MCF 10A (cell line): ENCODE results near the gene NOB1. TPM values are rescaled to one million over a fixed set of nuclear protein-coding genes. Genes with fewer than 3 reads are reported as not detected.

Source experiments
- BruUV-seq: library from RNA; stranded (reverse); fragments of 400-500 nt; replicated peaks from 2 replicates; lab custom pipeline; 2021; lab: Mats Ljungman, UMichigan
- CTCF ChIA-PET: fragments of 300-600 bp; sonication (Branson Sonifier 250); formaldehyde crosslinking; extraction: SDS; loops from one replicate; lab custom pipeline; 2021; ENCODE audit warnings: antibody characterized with exemption, inconsistent platforms; lab: Yijun Ruan, JAX
- POLR2A ChIA-PET: fragments of 300-600, 350-650 bp; sonication (Branson Sonifier 250); formaldehyde crosslinking; extraction: SDS; loops from one replicate; lab custom pipeline; 2020; ENCODE audit warnings: antibody characterized with exemption, inconsistent platforms; lab: Yijun Ruan, JAX
- DNase-seq: peaks from one replicate; pipeline ENCODE4 v3.0.0-alpha.2; 2018; ENCODE audit not compliant: unreplicated experiment
- H3K27ac Mint-ChIP-seq: one replicate; pipeline ENCODE4 v1.8.0; 2022; ENCODE audit warnings: mild to moderate bottlenecking, low read depth, mixed read lengths; ENCODE audit not compliant: unreplicated experiment
- H3K27me3 Mint-ChIP-seq: one replicate; pipeline ENCODE4 v1.8.0; 2022; ENCODE audit warnings: mixed read lengths; ENCODE audit not compliant: insufficient read depth, unreplicated experiment
- H3K36me3 Mint-ChIP-seq: one replicate; pipeline ENCODE4 v1.8.0; 2022; ENCODE audit warnings: mild to moderate bottlenecking, moderate library complexity, mixed read lengths; ENCODE audit not compliant: insufficient read depth, unreplicated experiment
- H3K4me1 Mint-ChIP-seq: one replicate; pipeline ENCODE4 v1.8.0; 2022; ENCODE audit warnings: mixed read lengths; ENCODE audit not compliant: insufficient read depth, unreplicated experiment
- H3K4me3 Mint-ChIP-seq: one replicate; pipeline ENCODE4 v1.8.0; 2022; ENCODE audit warnings: mild to moderate bottlenecking, moderate library complexity, mixed read lengths; ENCODE audit not compliant: unreplicated experiment
- H3K9me3 Mint-ChIP-seq: one replicate; pipeline ENCODE4 v1.8.0; 2022; ENCODE audit warnings: mixed read lengths; ENCODE audit not compliant: unreplicated experiment
- CTCF ChIP-seq: fragments of 200-600 bp; IDR thresholded peaks from one replicate; pipeline ENCODE4 v1.8.0; 2022; ENCODE audit warnings: antibody characterized with exemption, mild to moderate bottlenecking; ENCODE audit not compliant: unreplicated experiment
- intact Hi-C: fragments of 100-400 bp; cut with micrococcal nuclease; formaldehyde crosslinking; loops from 2 replicates; pipeline ENCODE4 v1.14.1; 2022
- total RNA-seq: library from RNA; stranded (reverse); gene quantifications from 2 replicates; pipeline ENCODE4 v1.2.3, GENCODE V29; 2022

The NOB1 gene
- total RNA-seq, 1 experiment from 2014 or later: 110 TPM

- H3K4me1 Mint-ChIP-seq: peaks cover 17% of the 10 kb centered on the region
- intact Hi-C loops: loop anchor here (1.0 kb wide), 2 partner anchors 15 to 28 kb away; partner anchors contain the start of gene NOB1
- TF ChIP-seq CTCF: no peak
- H3K27me3 Mint-ChIP-seq: no peaks in the 10 kb centered on the region
- ChIA-PET POLR2A (interaction anchor here (0.6 to 6.3 kb wide), 21 partner anchors 9 to 1642 kb away, joined by 3 to 138 read pairs (median 4); partner anchors contain the start of genes CYB5B, NOB1, TERF2 and WWP2), CTCF (interaction anchor here (0.8 to 10.4 kb wide), 8 partner anchors 14 to 204 kb away, joined by 3 to 87 read pairs (median 5); partner anchors contain the start of gene NOB1)
- H3K9me3 Mint-ChIP-seq: no peaks in the 10 kb centered on the region
- peak within 1 kb of the TSS; percentile 93 for H3K27ac Mint-ChIP-seq
- no TSS peak for BruUV-seq
- peak; percentile 99 for DNase-seq
- peaks cover 23% of the 10 kb centered on the region for H3K36me3 Mint-ChIP-seq
- peak within 1 kb of the TSS; percentile 90 for H3K4me3 Mint-ChIP-seq
Measured at GRCh38 chr16:69726313-69727060, 28.2 kb downstream of the NOB1 start, which contains the start of gene NQO1. Gene NQO1 (minus strand): TSS chr16:69726560. CDS start chr16:69726439, 121 bp downstream.

GRCh38 chr16:69725480-69726312, 29.0 kb downstream of the NOB1 start:
- no peak for DNase-seq
- POLR2A ChIA-PET: interaction anchor here (0.6 to 6.3 kb wide), 21 partner anchors 9 to 1885 kb away, joined by 3 to 138 read pairs (median 4); partner anchors contain the start of genes CYB5B, NOB1, TERF2 and WWP2

GRCh38 chr16:69724981-69725479, 29.7 kb downstream of the NOB1 start:
- Mint-ChIP-seq H3K27ac (peak overlapping the region; percentile 93), H3K36me3 (peaks cover 25% of the 10 kb centered on the region), H3K4me3 (peak overlapping the region; percentile 90), H3K27me3 (no peaks in the 10 kb centered on the region), H3K9me3 (no peaks in the 10 kb centered on the region), H3K4me1 (peaks cover 17% of the 10 kb centered on the region)
- ChIA-PET POLR2A (interaction anchor here (0.6 to 6.3 kb wide), 11 partner anchors 9 to 1885 kb away, joined by 3 to 138 read pairs (median 18); partner anchors contain the start of genes NOB1 and WWP2), CTCF (interaction anchor here (0.6 to 10.4 kb wide), 6 partner anchors 12 to 210 kb away, joined by 3 to 87 read pairs (median 8); partner anchors contain the start of gene NOB1)
- peak; percentile 36 for DNase-seq
- no peak for TF ChIP-seq CTCF
- intact Hi-C loops: no loop called here
- no TSS peak for BruUV-seq

More at GRCh38 chr16:69725480-69726312, 29.0 kb downstream of the NOB1 start:
- no peak for TF ChIP-seq CTCF
- peaks cover 17% of the 10 kb centered on the region for H3K4me1 Mint-ChIP-seq
- intact Hi-C loops: loop anchor here (1.0 kb wide), 2 partner anchors 14 to 29 kb away; partner anchors contain the start of gene NOB1
- H3K27me3 Mint-ChIP-seq: no peaks in the 10 kb centered on the region
- BruUV-seq: TSS peak; percentile 65
- peak overlapping the region; percentile 93 for H3K27ac Mint-ChIP-seq
- peaks cover 25% of the 10 kb centered on the region for H3K36me3 Mint-ChIP-seq
- peak overlapping the region; percentile 90 for H3K4me3 Mint-ChIP-seq
- no peaks in the 10 kb centered on the region for H3K9me3 Mint-ChIP-seq
- CTCF ChIA-PET: interaction anchor here (0.6 to 10.4 kb wide), 8 partner anchors 13 to 209 kb away, joined by 3 to 87 read pairs (median 5); partner anchors contain the start of gene NOB1
